ENCODE results near the gene PODN. TPM values are rescaled to one million over a fixed set of nuclear protein-coding genes. Genes with fewer than 3 reads are reported as not detected.

Gene PODN
- total and polyA plus RNA-seq, 10 donors, result 0.64 to 3.8 (median 1.8) TPM

GRCh38 chr1:53065391-53065790 lies 3.4 kb downstream of the PODN start:
- intact Hi-C loops (cut with DNase I; ENCODE audit: low total_unique reads), result no loop called here
- H3K36me3 ChIP-seq, result no peaks in the 10 kb centered on the region
- H3K4me3 ChIP-seq, result no peak overlapping the region
- TF ChIP-seq POLR2AphosphoS5 (IDR thresholded peaks at IDR 0.05), result no peak
- H3K9me3 ChIP-seq, result no peaks in the 10 kb centered on the region
- no peak overlapping the region for H3K27ac ChIP-seq
- WGBS, 5 donors, result 91 to 97% (median 93%) methylated on average over 7 of the region's 7 CpGs
- H3K4me1 ChIP-seq, result peaks cover 4 to 22% (median 19%) of the 10 kb centered on the region in 6 donors
- peaks cover 4 to 50% (median 29%) of the 10 kb centered on the region in 7 donors for H3K27me3 ChIP-seq (replicated peaks in 1 of 7)
- DNase-seq, result no peak

GRCh38 chr1:53066488-53066887 lies 4.5 kb downstream of the PODN start:
- DNase-seq, result no peak
- intact Hi-C loops (cut with DNase I; ENCODE audit: low total_unique reads), result no loop called here
- Histone ChIP-seq H3K27ac (no peak overlapping the region), H3K4me3 (no peak overlapping the region), H3K9me3 (no peaks in the 10 kb centered on the region), H3K4me1 (peaks cover 4 to 18% (median 17%) of the 10 kb centered on the region in 6 donors), H3K36me3 (no peaks in the 10 kb centered on the region), H3K27me3 (replicated peaks in 1 of 7) (peaks cover 4 to 39% (median 22%) of the 10 kb centered on the region in 7 donors)
- no peak for TF ChIP-seq POLR2A (IDR thresholded peaks at IDR 0.05)
- no peak for TF ChIP-seq CTCF (IDR thresholded peaks at IDR 0.05 in 8 of 11, conservative IDR thresholded peaks at IDR 0.05 in 3 of 11)
- no peak for TF ChIP-seq POLR2AphosphoS5 (IDR thresholded peaks at IDR 0.05)
- 68 to 81% (median 81%) methylated on average over 6 of the region's 6 CpGs for WGBS, 5 donors

- H3K36me3 ChIP-seq, result no peaks in the 10 kb centered on the region
- no peak overlapping the region for H3K27ac ChIP-seq
- TF ChIP-seq POLR2AphosphoS5 (IDR thresholded peaks at IDR 0.05), result no peak
- no peak for TF ChIP-seq CTCF (IDR thresholded peaks at IDR 0.05 in 8 of 11, conservative IDR thresholded peaks at IDR 0.05 in 3 of 11)
- no peak for TF ChIP-seq POLR2A (IDR thresholded peaks at IDR 0.05)
- H3K27me3 ChIP-seq (replicated peaks in 1 of 7), result peaks cover 4 to 33% (median 16%) of the 10 kb centered on the region in 7 donors
- intact Hi-C loops (cut with DNase I; ENCODE audit: low total_unique reads), result no loop called here
- WGBS, 5 donors, result 87 to 92% (median 87%) methylated on average over 9 to 13 of the region's 13 CpGs
- DNase-seq, result no peak
- H3K4me1 ChIP-seq, result peaks cover 4 to 12% (median 11%) of the 10 kb centered on the region in 6 donors
- no peak overlapping the region for H3K4me3 ChIP-seq
- no peaks in the 10 kb centered on the region for H3K9me3 ChIP-seq
Measured at GRCh38 chr1:53066891-53067738, 5.1 kb downstream of the PODN start.

GRCh38 chr1:53067886-53068285 lies 5.9 kb downstream of the PODN start:
- no peaks in the 10 kb centered on the region for H3K9me3 ChIP-seq
- DNase-seq, result no peak
- H3K4me1 ChIP-seq, result peaks cover under 1 to 4% (median 4%) of the 10 kb centered on the region in 6 donors
- intact Hi-C loops (cut with DNase I; ENCODE audit: low total_unique reads), result no loop called here
- no peak overlapping the region for H3K27ac ChIP-seq
- 82 to 95% (median 90%) methylated on average over 2 of the region's 2 CpGs for WGBS, 5 donors
- H3K36me3 ChIP-seq, result no peaks in the 10 kb centered on the region
- peaks cover 0 to 25% (median 8%) of the 10 kb centered on the region in 7 donors for H3K27me3 ChIP-seq (replicated peaks in 1 of 7)
- H3K4me3 ChIP-seq, result no peak overlapping the region
- TF ChIP-seq POLR2AphosphoS5 (IDR thresholded peaks at IDR 0.05) (no peak), POLR2A (IDR thresholded peaks at IDR 0.05) (no peak), CTCF (IDR thresholded peaks at IDR 0.05 in 8 of 11, conservative IDR thresholded peaks at IDR 0.05 in 3 of 11) (no peak)
